ENCODE measurements around the gene LMO7. TPM values are rescaled to one million over a fixed set of nuclear protein-coding genes. Genes with fewer than 3 reads are reported as not detected.

The LMO7 gene
- total RNA-seq, 1 donor from 2014 or later: 239 TPM

GRCh38 chr13:75804605-75805004 is 168.5 kb downstream of the LMO7 start:
- no peaks in the 10 kb centered on the region for H3K9me3 Mint-ChIP-seq (ENCODE audit: unreplicated experiment)
- no peak overlapping the region for H3K4me3 Mint-ChIP-seq (ENCODE audit: unreplicated experiment)
- peaks cover 52% of the 10 kb centered on the region for H3K4me1 Mint-ChIP-seq (ENCODE audit: unreplicated experiment)
- no peaks in the 10 kb centered on the region for H3K27me3 Mint-ChIP-seq (ENCODE audit: unreplicated experiment)
- DNase-seq (ENCODE audit: extremely low spot score, unreplicated experiment): no peak
- H3K27ac Mint-ChIP-seq (ENCODE audit: unreplicated experiment): peak overlapping the region; percentile 85
- no peak for TF ChIP-seq CTCF (IDR thresholded peaks at IDR 0.05)
- H3K36me3 Mint-ChIP-seq (ENCODE audit: unreplicated experiment): peaks cover 36% of the 10 kb centered on the region

- Mint-ChIP-seq H3K4me1 (ENCODE audit: unreplicated experiment) (peaks cover 52% of the 10 kb centered on the region), H3K27me3 (ENCODE audit: unreplicated experiment) (no peaks in the 10 kb centered on the region), H3K9me3 (ENCODE audit: unreplicated experiment) (no peaks in the 10 kb centered on the region), H3K4me3 (ENCODE audit: unreplicated experiment) (no peak overlapping the region), H3K36me3 (ENCODE audit: unreplicated experiment) (peaks cover 33% of the 10 kb centered on the region), H3K27ac (ENCODE audit: unreplicated experiment) (no peak overlapping the region)
- TF ChIP-seq CTCF (IDR thresholded peaks at IDR 0.05): no peak
- no peak for DNase-seq (ENCODE audit: extremely low spot score, unreplicated experiment)
Observed at GRCh38 chr13:75806117-75806516, 170.0 kb downstream of the LMO7 start.

GRCh38 chr13:75811361-75811760 is 175.2 kb downstream of the LMO7 start:
- Mint-ChIP-seq H3K4me3 (ENCODE audit: unreplicated experiment) (no peak overlapping the region), H3K27me3 (ENCODE audit: unreplicated experiment) (no peaks in the 10 kb centered on the region), H3K27ac (ENCODE audit: unreplicated experiment) (peak overlapping the region; percentile 45), H3K9me3 (ENCODE audit: unreplicated experiment) (no peaks in the 10 kb centered on the region), H3K4me1 (ENCODE audit: unreplicated experiment) (peaks cover 43% of the 10 kb centered on the region), H3K36me3 (ENCODE audit: unreplicated experiment) (peaks cover 13% of the 10 kb centered on the region)
- no peak for DNase-seq (ENCODE audit: extremely low spot score, unreplicated experiment)
- TF ChIP-seq CTCF (IDR thresholded peaks at IDR 0.05): no peak

- Mint-ChIP-seq H3K4me3 (ENCODE audit: unreplicated experiment) (no peak overlapping the region), H3K9me3 (ENCODE audit: unreplicated experiment) (no peaks in the 10 kb centered on the region)
Observed at GRCh38 chr13:75811841-75812240, 175.7 kb downstream of the LMO7 start.

GRCh38 chr13:75812751-75813181 is 176.6 kb downstream of the LMO7 start:
- peak overlapping the region; percentile 61 for H3K27ac Mint-ChIP-seq (ENCODE audit: unreplicated experiment)
- no peaks in the 10 kb centered on the region for H3K9me3 Mint-ChIP-seq (ENCODE audit: unreplicated experiment)
- no peak overlapping the region for H3K4me3 Mint-ChIP-seq (ENCODE audit: unreplicated experiment)
- no peak for DNase-seq (ENCODE audit: extremely low spot score, unreplicated experiment)
- peaks cover 8% of the 10 kb centered on the region for H3K36me3 Mint-ChIP-seq (ENCODE audit: unreplicated experiment)
- peaks cover 43% of the 10 kb centered on the region for H3K4me1 Mint-ChIP-seq (ENCODE audit: unreplicated experiment)
- no peaks in the 10 kb centered on the region for H3K27me3 Mint-ChIP-seq (ENCODE audit: unreplicated experiment)
- TF ChIP-seq CTCF (IDR thresholded peaks at IDR 0.05): no peak

More at GRCh38 chr13:75811841-75812240, 175.7 kb downstream of the LMO7 start:
- Mint-ChIP-seq H3K36me3 (ENCODE audit: unreplicated experiment) (peaks cover 13% of the 10 kb centered on the region), H3K27me3 (ENCODE audit: unreplicated experiment) (no peaks in the 10 kb centered on the region), H3K4me1 (ENCODE audit: unreplicated experiment) (peaks cover 43% of the 10 kb centered on the region), H3K27ac (ENCODE audit: unreplicated experiment) (no peak overlapping the region)
- TF ChIP-seq CTCF (IDR thresholded peaks at IDR 0.05): no peak
- no peak for DNase-seq (ENCODE audit: extremely low spot score, unreplicated experiment)
